NCI-H1436 (cell line): Measurements from ENCODE around the gene PTTG1.

ENCODE experiments used
- DNase-seq: peaks from one replicate; lab custom pipeline; 2025; lab: John Stamatoyannopoulos, UW

Gene PTTG1

DNA sequence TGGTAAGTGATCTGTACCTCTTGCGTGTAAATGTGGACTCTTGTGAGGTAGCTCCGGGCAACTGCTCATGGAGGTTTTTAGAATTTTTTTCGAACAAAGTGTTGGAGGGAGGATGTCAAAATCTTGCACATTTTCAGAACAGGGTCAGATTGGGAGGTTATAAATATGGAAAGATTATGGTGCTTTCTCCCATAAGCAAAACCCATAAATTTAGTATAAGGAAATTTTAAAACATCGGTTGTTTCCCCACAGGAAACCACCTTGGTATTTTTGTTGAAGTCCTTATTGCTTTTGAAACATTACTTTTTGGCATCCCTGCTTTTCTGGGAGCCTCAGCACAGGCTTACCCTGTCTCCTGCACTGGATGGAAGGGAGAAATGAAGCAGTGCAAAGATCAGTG is 33.9 kb downstream of the PTTG1 start:
- no peak for DNase-seq

DNA sequence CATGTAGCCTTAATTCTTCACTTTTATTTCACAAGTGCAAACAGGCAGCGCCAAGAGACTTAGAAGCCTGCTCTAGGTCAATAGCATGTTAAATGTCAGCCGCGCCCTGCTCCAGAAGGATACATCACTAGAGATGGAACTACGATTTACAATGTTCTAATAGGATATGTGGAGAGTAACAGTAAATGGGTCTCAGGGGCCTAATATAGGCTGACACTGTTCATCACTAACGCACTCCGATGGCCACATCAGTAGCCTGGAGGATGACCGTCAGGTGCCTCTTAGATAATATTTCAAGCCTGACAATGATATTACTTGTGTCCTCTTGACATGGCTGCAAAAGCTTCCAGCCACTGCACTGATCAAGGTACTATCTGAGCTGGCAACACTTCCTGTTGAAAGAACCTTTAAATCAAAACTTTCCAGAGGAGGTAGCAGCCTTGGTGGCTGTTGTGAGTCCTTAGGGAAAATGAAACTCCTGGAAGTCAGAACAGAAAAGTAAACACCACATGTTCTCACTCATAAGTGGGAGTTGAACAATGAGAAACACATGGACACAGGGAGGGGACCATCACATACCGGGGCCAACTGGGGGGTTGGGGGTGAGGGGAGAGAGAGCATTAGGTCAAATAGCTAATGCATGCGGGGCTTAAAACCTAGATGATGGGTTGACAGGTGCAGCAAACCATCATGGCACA is 35.0 kb downstream of the PTTG1 start:
- DNase-seq = no peak

DNA sequence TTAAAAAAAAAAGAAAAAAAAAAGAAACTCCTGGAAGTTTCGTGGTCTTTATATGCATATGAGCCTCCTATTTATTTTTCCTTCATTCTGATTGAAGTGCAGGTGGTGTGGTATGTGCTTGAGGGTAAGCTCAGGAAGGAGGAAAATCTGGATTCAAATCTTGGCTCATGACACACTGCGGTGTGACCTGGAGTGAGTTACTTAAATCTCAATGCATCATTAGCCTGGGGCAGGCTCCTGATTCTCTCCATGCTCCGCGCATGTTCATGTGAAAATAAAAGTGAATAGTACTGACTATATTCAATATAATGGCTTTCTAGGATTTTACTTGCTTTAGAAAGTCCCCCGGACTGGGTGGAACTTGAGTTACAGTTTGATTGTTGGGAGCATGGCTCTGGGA is 35.6 kb downstream of the PTTG1 start:
- no peak for DNase-seq

DNA sequence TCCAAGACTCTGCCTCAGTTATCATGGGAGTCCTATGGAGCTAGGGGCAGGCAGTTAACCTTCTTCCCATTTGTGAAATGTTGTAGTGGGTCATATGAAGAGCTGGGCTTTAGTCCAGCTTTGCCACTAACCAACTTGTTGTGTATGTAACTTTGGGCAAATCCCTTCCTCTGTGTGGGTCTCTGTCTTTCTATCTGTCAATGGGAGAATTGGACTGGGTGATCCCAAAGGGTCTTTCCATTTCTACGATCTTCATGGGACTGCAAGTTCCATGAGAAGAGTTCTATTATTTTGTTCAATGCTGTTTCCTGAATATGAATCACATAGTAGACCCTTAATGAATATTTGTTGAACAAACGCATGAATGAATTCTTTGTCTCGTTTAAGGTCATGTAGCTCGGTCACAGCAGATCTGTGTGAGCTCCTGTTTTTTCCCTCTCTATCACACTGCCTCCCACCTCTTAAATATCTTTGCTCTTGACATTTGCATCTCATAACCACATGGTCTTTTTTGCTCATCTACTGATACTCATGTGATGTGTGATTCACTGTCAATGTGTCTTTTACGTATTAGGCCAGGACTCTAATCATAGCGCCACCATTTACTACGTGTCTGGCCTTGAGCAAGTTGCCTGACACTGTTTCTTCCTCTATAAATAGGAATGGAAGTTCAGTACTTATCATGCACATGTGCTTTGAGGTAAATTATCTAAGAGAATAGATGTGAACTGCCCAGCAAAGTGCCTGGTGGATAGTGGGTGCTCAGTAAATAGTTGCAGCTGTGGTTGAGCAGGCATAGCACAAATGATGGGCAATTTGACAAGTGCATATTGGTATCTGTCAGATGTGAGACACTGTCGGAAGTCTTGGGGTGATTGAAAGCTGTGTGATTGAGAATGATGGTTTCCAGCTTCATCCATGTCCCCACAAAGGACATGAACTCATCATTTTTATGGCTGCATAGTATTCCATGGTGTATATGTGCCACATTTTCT is 37.4 kb downstream of the PTTG1 start:
- DNase-seq = no peak

DNA sequence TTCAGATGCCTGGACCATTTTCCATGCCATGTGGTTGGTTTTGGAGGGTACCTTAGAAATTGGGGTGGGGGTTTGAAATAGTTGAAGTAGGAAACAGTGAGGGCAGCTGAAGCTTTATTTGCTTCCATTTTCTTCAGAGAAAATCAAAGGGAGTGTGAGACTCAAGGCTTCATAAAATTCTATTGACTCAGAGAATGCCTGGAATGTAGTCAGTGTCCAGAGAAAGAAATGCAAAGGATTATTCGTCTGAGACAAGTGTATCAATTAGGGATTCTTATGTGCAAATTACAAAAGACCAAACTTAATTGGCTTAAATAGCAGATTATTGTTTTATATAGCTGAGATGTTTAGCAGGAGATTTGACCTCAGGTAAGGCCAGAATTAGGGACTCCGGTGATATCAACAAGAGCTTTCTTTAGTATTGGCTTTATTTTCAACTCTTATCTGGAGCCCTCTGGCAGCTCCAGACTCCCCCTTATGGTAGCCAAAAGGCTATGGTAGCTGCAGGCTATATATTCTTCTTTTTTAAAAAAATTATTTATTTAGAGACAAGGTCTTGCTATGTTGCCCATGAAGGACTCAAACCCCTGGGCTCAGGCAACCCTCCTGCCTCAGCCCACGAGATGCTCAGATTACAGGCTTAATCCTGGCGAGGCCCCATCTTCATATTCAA is 38.9 kb downstream of the PTTG1 start:
- no peak for DNase-seq

DNA sequence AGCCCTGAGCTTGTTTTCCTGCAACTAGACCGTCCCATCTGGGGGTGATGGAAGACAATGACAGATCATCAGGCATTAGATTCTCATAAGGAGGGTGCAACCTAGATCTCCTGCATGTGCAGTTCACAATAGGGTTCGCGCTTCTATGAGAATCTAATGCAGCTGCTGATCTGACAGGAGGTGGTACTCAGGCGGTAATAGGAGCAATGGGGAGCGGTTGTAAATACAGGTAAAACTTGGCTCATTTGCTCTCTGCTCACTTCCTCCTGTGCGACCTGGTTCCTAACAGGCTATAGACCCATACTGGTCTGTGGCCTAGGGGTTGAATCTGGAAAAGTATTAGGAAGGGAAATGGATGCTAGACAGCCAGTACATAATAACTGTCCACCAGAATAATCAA is 39.7 kb downstream of the PTTG1 start:
- DNase-seq = no peak

DNA sequence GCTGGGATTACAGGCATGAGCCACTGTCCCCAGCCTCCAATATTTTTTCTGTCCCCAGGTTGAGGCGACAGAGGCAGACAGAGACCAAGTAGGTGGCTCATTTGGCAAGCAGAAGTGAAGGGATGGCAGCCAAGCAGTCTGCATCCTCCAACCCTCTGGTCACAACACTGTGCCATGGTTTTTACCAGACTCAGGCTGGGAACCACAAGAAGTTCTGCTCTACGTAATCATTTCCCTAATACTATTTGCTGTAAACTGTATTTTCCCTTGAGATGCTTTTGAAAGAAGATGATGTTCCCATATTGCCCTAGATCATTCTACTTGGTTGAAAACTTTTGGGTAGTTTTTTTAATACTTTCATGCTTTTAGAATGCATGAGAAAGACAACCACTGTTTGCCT is 40.5 kb downstream of the PTTG1 start:
- DNase-seq = no peak

DNA sequence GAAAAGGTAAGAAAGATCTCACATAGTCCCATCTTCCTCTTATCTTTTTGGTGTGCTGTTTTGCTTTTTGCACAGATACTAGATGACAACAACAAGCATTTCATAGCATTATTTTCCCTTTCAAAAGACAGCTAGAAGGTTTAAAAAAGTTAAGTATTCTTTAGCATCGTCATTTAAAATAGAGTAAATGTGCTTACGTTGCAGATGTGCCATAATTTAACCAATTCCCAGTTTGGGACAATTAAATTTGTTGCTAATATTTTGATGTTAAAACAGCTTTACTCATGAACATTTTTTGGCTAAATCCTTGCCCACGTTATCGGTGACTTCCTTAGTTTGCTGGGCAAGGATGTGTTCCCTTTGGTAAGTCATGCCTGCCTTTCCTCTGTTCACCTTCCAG is 41.6 kb downstream of the PTTG1 start:
- DNase-seq = no peak

DNA sequence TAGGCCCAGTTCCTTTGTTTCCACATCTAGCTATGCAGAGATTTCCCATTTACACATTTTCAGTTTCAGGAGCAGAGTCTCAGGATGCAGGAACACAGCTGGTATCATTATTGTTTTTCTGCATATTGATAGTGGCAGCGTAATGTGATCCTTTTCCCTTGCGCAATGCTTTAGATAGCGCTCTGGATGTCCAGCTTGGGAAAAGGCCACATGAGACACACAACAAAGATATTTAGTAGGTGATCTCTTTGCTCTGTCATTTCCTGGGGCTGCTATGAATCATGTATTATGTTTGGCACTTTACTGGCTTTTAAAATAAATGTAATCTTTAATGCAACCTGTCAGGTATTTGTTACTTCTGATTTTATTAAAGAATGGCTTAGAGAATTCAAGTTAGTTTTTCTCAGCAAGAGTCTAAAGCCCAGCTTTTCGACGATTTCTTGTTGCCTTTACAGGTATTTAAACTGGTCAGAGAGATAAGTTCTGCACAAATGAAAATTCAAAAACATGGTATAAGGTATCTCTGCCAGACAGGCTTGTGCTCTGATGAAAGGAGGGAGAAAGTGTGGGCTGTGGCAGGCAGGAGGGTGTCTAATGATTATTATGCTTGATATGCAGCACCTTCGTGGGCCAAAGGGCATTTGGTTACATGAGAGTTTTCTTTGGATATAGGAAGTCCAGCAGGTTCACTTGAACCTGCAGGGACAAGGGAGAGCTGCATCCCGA is 42.2 kb downstream of the PTTG1 start:
- DNase-seq = no peak

DNA sequence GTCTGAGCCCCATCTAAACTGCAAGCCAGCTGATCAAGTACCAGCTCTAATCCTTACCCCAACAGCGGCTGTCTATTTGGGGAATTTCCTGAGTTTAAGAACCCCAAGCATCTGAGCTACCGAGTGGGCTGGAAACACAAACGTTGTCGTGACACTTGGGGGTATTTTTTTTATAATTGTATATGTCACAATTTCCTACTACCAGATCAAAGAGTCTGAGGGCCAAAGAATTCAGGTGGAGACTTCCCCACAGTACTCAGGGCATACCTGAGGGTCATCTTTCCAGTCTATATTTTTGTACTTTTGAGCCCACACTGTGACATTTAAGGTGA is 42.8 kb downstream of the PTTG1 start:
- no peak for DNase-seq

DNA sequence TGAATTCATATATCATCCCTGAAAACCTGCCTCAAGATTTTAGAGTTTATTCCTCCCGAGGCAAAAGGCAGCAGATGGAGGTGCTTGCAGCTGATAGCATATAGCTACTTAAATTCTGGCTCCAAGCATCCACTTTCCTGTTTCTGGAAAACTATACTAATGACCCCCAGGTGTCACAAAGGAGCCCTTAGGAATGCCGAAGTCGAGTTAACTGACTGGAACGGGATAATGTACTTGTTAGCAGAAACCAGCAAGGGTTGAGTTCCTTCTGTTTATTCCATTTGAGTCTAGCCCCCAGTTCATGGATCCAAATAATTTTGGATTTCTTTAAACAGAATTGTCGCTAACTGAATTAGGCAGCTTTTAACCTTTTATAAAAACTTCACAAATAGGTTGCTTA is 44.5 kb downstream of the PTTG1 start:
- no peak for DNase-seq

DNA sequence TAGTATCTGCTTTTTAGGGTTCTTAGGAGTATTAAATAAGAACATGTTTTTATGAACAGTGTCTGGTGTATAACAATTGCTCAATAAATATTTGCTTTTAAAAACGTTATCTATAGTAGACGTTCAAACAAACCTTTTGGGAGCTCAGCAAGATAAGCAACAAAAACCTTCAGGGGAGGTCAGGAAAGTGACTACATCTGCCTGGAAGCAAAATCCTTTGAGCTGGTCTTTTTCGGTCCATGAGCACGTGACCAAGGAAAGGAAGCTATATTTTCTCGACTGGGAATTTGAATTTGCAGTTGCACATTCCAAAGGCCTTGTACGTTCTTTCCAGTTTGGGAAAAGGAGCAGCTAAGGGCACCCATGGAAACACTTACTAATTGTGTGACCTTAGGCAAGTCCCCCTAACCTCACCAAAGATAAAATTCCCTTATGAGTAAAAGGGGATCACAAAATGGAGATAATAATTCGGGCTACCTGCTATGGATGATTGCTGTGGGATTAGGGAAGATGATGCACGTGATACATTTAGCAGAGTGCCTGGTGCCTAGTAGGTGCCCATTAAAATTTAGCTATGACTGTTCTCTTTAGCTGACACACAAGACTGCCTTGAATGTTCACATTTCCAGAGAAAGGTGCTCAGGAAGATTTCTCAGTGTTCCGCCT is 45.4 kb downstream of the PTTG1 start:
- DNase-seq = no peak

DNA sequence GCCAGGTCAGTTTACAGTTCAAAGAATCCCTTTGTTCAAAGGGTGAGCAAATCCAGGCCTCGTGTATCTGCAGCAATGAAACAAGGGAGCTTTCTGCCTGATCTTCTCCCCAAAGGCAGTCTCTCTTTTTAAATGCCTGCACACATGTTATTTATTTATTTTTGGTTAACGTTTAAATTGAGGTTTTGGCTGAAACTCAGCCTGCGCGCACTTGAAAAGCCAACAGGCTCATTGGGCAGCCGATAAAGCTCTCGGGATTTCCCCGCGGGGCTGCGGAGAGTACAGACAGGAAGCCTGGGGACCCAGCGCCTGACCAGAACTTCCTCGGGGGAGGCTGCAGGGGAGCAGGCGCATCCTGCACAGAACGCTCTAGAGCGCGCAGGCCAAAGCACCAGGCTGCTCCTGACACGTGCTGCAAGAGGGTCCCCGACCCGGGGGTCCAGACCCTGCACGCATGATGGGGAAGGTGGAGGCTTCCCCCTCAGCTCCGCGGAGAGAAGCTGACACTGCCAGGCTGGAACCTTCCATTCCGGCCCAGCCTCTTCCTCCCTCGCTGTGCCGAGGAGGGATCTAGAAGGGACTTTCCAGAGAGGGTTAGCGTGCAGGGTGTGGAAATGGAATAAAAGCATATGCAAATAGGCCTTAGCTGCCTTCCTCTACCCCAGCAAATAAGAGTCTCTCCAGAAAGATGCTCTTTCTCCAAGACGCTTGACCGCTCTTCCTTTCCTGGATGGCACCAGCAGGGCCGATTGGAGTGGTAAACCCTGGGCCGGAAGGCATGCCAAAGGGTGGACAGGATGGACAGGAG is 46.1 kb downstream of the PTTG1 start:
- no peak for DNase-seq

DNA sequence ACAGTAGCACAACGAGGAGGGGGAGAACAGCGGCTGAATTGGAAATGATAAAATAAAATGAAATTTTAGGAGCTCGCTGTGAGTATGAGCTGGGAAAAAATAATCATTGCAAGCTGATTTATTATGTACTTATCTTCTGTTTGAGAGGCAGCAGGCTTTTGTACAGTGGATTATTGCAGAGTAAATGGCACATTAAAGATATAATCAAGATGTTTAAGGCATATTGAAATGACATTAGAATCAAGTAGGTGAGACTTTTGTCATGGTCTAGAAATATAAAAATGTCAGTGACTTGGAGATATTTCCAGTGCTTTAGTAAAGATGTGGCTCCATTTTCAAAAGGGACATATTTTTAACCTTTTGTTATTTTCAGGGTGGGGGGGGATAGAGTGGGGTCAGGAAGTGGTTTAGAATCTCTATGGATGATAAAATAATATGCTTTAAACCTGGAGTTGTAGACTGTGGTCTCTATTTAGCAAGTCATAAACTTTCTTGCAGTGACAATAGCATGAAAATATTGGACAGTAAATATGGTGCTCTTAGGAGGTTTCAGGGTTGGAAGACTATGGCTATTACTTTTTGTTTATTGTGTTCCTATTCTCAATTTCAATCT is 46.8 kb downstream of the PTTG1 start:
- no peak for DNase-seq

DNA sequence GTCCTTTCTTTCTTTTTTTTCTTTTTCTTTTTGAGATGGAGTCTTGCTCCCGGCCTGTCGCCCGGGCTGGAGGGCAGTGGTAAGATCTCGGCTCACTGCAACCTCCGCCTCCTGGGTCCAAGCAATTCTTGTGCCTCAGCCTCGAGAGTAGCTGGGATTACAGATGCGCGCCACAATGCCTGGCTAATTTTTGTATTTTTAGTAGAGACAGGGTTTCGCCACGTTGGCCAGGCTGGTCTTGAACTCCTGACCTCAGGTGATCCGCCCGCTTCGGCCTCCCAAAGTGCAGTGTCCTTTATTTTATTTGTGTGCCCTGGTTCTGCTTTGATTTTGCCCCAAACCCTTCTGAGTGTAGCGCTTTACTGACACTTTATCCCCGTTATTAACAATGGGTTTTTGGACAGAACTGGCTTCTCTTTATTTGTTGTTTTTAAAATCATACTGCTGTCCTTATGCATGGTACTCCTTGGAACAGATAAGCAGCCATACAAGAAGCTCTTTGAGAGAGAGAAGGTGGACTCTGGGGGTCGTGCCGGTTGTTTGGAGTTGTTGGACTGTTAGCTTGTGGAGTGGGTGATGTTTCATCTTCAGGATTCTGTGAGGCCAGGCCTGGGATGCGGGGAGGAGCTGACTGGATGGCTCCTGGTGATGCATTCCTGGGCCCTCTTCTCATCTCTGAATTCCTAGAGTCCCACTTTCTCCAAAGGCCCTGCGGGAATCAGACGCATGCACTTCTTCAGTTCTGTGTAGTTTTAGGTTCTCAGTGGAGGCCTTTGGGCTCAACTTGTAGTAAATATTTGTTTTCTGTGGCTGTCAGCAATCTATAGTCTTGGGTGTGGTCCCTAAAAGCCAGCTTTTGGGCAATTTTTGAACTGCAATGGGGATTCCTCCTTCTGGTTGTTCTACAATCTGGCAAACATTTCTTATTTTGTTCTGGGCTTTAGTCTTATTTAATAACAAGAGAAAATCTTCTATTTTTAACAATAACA is 47.8 kb downstream of the PTTG1 start:
- no peak for DNase-seq

DNA sequence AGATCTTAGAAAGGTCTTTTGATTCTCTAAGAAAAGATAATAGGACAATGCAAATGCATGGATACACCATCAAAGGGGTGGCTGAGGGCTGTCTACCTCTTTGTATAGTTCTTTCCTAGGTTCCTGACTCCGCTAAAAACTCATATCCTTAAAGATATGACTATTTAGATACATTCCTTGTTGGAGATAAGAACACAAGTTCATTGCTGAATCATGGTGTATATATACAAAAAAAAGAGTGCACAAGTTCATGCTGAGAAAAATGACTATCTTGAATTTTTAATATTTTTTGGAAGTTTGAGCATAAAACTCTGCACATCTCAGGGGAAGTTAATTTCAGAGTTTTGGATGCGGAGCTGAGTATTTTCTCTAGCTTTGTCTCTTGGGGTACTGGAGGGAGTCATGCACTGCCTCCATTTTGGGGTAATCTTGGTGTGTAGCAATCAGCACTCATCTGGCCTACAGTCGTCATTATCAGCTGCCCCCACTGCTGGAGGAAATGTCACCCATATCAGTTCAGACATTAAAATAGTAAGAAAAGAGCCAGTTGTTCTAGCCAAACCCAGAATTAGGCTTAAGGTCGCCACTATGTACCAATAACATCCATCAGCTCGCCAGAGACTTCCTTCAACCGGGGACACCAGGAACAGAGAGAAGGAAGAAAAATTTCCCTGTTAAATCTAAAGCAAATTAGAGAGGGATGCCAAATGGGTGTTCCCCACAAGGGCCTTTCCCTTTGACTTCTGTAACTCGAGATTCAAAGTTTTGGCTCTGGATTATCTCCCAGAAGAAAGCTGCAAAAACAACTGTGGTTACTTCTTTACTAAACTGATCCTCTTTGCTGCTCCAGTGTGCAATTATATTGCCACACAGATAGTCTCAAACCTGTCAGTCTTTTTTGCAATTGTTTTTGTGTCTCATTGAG is 49.0 kb downstream of the PTTG1 start:
- no peak for DNase-seq

DNA sequence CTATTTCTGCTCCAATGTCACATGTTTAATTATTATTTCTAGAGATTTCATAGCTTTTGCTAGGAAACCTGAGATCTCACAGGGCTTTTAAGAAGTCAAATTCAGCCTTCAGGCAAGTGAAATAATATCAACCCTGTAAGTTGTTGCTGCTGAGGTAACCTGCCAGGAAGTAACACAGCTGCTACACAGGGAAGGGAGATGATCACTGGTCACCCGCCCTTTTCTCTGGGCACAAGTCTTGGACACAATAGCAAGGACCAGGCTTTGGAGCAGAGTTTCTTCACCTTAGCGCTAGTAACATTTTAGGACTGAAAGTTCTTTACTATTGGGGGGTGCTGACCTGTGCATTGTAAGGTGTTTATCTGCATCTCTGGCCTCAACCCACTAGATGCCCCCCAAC is 50.1 kb downstream of the PTTG1 start:
- DNase-seq = no peak

DNA sequence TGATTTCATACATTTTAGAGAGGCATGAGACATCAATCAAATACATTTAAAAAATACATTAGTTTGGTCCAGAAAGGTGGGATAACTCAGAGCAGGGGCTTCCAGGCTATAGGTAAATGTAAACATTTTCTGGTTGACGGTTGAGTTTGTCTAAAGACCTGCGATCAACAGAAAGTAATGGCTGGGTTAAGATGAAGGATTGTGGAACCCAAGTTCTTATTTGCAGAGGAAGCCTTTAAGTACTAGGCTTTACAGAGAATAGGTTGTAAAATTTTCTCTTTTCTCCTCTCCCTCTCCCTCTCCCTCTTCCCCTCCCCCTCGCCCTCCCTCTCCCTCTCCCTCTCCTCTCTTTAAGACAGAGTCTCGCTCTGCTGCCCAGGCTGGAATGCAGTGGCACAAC is 50.8 kb downstream of the PTTG1 start:
- DNase-seq = no peak
